Measurements from ENCODE around the gene RDH8.

DNA sequence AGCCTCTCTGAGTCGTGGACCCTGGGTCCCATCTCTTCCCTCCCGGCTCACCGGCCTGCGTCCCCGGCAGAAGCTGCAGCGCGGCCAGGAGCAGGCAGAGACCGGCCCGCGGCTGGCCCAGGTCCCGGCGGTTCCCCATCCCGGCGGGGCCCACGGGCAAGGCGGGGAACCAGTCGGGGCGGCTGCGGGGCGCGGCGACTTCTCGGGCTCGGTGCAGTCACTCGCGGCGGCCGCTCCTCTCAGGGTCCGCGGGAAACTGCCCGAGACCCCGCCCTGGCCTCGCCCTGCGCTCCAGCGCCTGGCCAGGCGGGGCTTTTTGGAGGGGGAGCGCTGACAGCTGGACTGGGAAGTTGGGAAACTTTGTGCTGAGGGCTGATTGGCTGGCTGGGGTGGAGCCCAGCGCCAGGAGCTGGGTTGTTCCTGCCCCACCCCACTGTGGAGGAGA, 3.0 kb upstream of the RDH8 start, which contains the start of gene COL5A3:
- TF ChIP-seq, protein P1, sequence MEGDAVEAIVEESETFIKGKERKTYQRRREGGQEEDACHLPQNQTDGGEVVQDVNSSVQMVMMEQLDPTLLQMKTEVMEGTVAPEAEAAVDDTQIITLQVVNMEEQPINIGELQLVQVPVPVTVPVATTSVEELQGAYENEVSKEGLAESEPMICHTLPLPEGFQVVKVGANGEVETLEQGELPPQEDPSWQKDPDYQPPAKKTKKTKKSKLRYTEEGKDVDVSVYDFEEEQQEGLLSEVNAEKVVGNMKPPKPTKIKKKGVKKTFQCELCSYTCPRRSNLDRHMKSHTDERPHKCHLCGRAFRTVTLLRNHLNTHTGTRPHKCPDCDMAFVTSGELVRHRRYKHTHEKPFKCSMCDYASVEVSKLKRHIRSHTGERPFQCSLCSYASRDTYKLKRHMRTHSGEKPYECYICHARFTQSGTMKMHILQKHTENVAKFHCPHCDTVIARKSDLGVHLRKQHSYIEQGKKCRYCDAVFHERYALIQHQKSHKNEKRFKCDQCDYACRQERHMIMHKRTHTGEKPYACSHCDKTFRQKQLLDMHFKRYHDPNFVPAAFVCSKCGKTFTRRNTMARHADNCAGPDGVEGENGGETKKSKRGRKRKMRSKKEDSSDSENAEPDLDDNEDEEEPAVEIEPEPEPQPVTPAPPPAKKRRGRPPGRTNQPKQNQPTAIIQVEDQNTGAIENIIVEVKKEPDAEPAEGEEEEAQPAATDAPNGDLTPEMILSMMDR (IDR thresholded peaks at IDR 0.05; ENCODE audit: poor library complexity): no peak
- TF ChIP-seq EZH2phosphoT487 (IDR thresholded peaks at IDR 0.05; ENCODE audit: low read depth, severe bottlenecking, unreplicated experiment): no peak
- no peak for TF ChIP-seq EZH2 (IDR thresholded peaks at IDR 0.05; ENCODE audit: borderline replicate concordance)
